Esophagus squamous epithelium (tissue), 5 donors: ENCODE measurements around the gene PDK2. TPM values are rescaled to one million over a fixed set of nuclear protein-coding genes. Genes with fewer than 3 reads are reported as not detected.

Experiments used
- DNase-seq: peaks from one replicate; lab custom pipeline; 2025; lab: John Stamatoyannopoulos, UW
- H3K27ac ChIP-seq, 4 donors: fragments of 200-600 bp; sonication (generic); one replicate each; pipeline ENCODE4 v1.5.1; 2016 to 2019; ENCODE audit warnings: mild to moderate bottlenecking in 1 of 4
- H3K27me3 ChIP-seq, 4 donors: fragments of 200-600 bp; sonication (generic); 1 replicate in 3 of 4; 2 replicates in 1 of 4; pipeline versions ENCODE4 v1.5.1 to v1.6.0; 2017 to 2021; ENCODE audit warnings: antibody characterized with exemption in 1 of 4
- H3K36me3 ChIP-seq, 3 donors: fragments of 200-600 bp; sonication (generic); one replicate each; pipeline ENCODE4 v1.5.1; 2016 to 2019
- H3K4me1 ChIP-seq, 3 donors: fragments of 200-600 bp; sonication (generic); one replicate each; pipeline ENCODE4 v1.5.1; 2017 to 2019
- H3K4me3 ChIP-seq, 4 donors: fragments of 200-600 bp; sonication (generic); 1 replicate in 3 of 4; 2 replicates in 1 of 4; pipeline ENCODE4 v1.5.1; 2016 to 2019; ENCODE audit warnings: mild to moderate bottlenecking in 2 of 4, moderate library complexity in 1 of 4
- H3K9me3 ChIP-seq, 3 donors: fragments of 200-600 bp; sonication (generic); one replicate each; pipeline ENCODE4 v1.5.1; 2016 to 2019
- CTCF ChIP-seq, 6 experiments: fragments of 450-650 bp in 4 of 6; fragments of 200-600 bp in 2 of 6; sonication (generic) in 2 of 6; IDR thresholded peaks; one replicate each; pipeline ENCODE4 v1.5.1; 2016 to 2019; ENCODE audit warnings: antibody characterized with exemption in 6 of 6, mild to moderate bottlenecking in 4 of 6, moderate library complexity in 4 of 6
- POLR2A ChIP-seq, 4 donors: fragments of 450-650 bp; IDR thresholded peaks; one replicate each; pipeline ENCODE4 v1.6.1; 2017; ENCODE audit warnings: antibody characterized with exemption in 4 of 4, mild to moderate bottlenecking in 4 of 4, moderate library complexity in 3 of 4
- WGBS, 2 donors: methylation state at CpG; one replicate each; pipeline ENCODE4 v1.1.5; 2018; 5-methylcytosine and 5-hydroxymethylcytosine counted together
- intact Hi-C: fragments of 100-400 bp; cut with DNase I; formaldehyde crosslinking; loops from one replicate; pipeline ENCODE4 v1.15.0; 2022
- total RNA-seq, 4 donors: library from RNA; depleted of rRNA; stranded (reverse); fragments of >200 nt; gene quantifications; one replicate each; pipeline ENCODE4 v1.1.0, GENCODE V29; 2016
- donor health status: DM: yes; HTN: yes; CAD: no.

The PDK2 gene
- total RNA-seq, 4 donors from 2014 or later, result 5.2 to 20.2 (median 12.8) TPM

GRCh38 chr17:50118076-50118827, 23.1 kb downstream of the PDK2 start:
- intact Hi-C loops, result no loop called here
- Histone ChIP-seq H3K4me3 (no peak overlapping the region), H3K27ac (no peak overlapping the region), H3K36me3 (no peaks in the 10 kb centered on the region), H3K4me1 (peaks cover 0 to 27% (median 5%) of the 10 kb centered on the region in 3 donors), H3K27me3 (peaks cover 0 to 44% (median 0%) of the 10 kb centered on the region in 4 donors), H3K9me3 (no peaks in the 10 kb centered on the region)
- TF ChIP-seq CTCF (IDR thresholded peaks at IDR 0.05), result no peak
- TF ChIP-seq POLR2A (IDR thresholded peaks at IDR 0.05), result no peak
- WGBS, 2 donors, result 52 to 64% methylated on average over 6 to 11 of the region's 23 CpGs
- DNase-seq, result no peak

DNA sequence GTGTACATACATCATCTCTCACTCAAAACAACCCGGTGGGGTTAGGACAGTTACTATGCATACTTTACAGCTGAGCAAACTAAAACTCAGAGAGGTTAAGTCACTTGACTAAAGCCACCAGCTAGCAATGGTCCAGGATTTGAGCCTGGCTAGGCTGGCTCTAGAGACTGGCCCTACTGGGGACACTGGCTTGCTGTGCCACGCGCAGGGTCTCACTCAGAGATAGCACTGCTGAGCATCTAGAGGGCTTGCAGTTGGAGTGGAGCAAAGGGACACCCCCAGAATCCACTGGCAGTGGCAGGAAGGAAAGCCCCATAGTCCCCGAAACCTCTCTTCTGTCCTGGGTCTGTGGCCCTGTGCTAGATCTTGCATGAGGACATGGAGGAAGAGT, 23.7 kb downstream of the PDK2 start:
- no peak for TF ChIP-seq POLR2A (IDR thresholded peaks at IDR 0.05)
- TF ChIP-seq CTCF (IDR thresholded peaks at IDR 0.05), result no peak
- DNase-seq, result no peak
- WGBS, 2 donors, result 77 to 85% methylated on average over 3 to 4 of the region's 4 CpGs
- Histone ChIP-seq H3K4me1 (peaks cover 0 to 26% (median 6%) of the 10 kb centered on the region in 3 donors), H3K36me3 (no peaks in the 10 kb centered on the region), H3K27me3 (peaks cover 0 to 44% (median 0%) of the 10 kb centered on the region in 4 donors), H3K9me3 (no peaks in the 10 kb centered on the region), H3K27ac (no peak overlapping the region), H3K4me3 (no peak overlapping the region)
- intact Hi-C loops, result no loop called here

- 81 to 87% methylated on average over 7 of the region's 7 CpGs for WGBS, 2 donors
- H3K27ac ChIP-seq, result no peak overlapping the region
- TF ChIP-seq CTCF (IDR thresholded peaks at IDR 0.05) (no peak), POLR2A (IDR thresholded peaks at IDR 0.05) (no peak)
- peaks cover 0 to 26% (median 9%) of the 10 kb centered on the region in 3 donors for H3K4me1 ChIP-seq
- DNase-seq, result no peak
- H3K36me3 ChIP-seq, result no peaks in the 10 kb centered on the region
- H3K4me3 ChIP-seq, result no peak overlapping the region
- peaks cover 0 to 39% (median 0%) of the 10 kb centered on the region in 4 donors for H3K27me3 ChIP-seq
- intact Hi-C loops, result no loop called here
- H3K9me3 ChIP-seq, result no peaks in the 10 kb centered on the region
Measured at GRCh38 chr17:50120475-50121253, 25.5 kb downstream of the PDK2 start.

DNA sequence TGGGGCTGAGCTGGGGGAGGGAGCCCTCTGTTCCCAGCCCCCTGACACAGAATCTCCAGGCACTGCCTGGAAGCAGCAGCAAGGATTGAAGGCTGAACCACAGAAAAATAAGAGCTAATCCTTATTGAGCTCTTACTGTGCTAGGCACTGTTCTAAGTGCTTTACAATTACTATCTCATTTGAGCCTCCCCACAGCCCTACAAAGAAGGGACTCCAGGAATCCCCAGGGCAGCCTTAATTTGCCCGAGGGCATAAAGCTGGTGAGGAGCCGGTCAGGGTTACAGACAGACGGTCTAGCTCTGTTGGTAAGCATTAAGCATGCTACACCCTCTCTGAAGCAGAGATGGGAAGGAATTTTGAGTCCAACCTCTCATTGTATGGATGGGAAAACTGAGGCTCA, 27.8 kb downstream of the PDK2 start:
- Histone ChIP-seq H3K36me3 (no peaks in the 10 kb centered on the region), H3K4me1 (peaks cover 0 to 19% (median 5%) of the 10 kb centered on the region in 3 donors), H3K27ac (no peak overlapping the region), H3K27me3 (peaks cover 0 to 28% (median 0%) of the 10 kb centered on the region in 4 donors), H3K9me3 (no peaks in the 10 kb centered on the region), H3K4me3 (no peak overlapping the region)
- no peak for TF ChIP-seq POLR2A (IDR thresholded peaks at IDR 0.05)
- no peak for TF ChIP-seq CTCF (IDR thresholded peaks at IDR 0.05)
- 69 to 90% methylated on average over 3 of the region's 3 CpGs for WGBS, 2 donors
- no peak for DNase-seq
- intact Hi-C loops, result no loop called here
